ENCODE results near the gene NAALADL1.

Gene NAALADL1

DNA sequence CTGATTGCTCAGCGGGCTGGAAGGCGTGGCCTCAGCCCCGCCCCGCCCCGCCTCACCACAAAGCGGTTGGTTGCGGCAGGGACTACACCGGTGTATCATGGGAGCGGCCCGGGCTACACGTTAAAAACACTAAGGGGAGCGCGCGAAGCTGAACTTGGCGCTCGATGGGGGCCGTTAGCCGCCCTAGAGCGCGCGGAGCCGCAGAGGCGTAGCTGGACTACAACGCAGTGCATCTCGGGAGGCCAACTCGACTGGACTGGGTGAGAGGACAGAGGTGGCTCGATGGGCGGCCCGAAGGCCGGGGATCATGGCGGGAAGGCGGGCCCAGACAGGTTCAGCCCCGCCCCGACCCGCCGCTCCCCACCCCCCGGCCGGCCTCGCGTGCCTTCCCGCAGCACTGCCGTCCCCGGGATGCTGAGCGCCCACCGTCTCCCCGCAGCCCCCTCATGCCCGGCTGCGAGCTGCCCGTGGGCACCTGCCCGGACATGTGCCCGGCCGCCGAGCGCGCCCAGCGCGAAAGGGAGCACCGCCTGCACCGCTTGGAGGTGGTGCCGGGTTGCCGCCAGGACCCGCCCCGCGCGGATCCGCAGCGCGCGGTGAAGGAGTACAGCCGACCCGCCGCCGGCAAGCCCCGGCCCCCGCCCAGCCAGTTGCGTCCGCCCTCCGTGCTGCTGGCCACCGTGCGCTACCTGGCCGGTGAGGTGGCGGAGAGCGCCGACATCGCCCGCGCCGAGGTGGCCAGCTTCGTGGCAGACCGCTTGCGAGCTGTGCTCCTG, 17.3 kb downstream of the NAALADL1 start, which contains the start of gene SAC3D1:
SAC3D1 (plus strand) TSS at position 364 of the 776 bp plus-strand sequence; CDS start at position 447, 83 bp downstream.
- Histone ChIP-seq H3K4me3 (ENCODE audit: low read length) (peak within 1 kb of the TSS; percentile 78), H3K4me1 (ENCODE audit: low read length) (peaks cover 9% of the 10 kb centered on the region; the same call in 1 of the 2 replicates), H3K36me3 (replicated peaks; ENCODE audit: low read depth, low read length) (peaks cover 6% of the 10 kb centered on the region), H3K79me2 (ENCODE audit: low read length) (no peaks in the 10 kb centered on the region), H3K27me3 (ENCODE audit: low read depth, low read length) (no peaks in the 10 kb centered on the region), H4K20me1 (ENCODE audit: insufficient read depth, low read length) (no peaks in the 10 kb centered on the region), H3K9me3 (ENCODE audit: insufficient read depth, low read length) (no peaks in the 10 kb centered on the region), H3K4me2 (ENCODE audit: low read length) (peak within 1 kb of the TSS; percentile 79), H2AFZ (ENCODE audit: low read depth, low read length) (peak within 1 kb of the TSS; percentile 76), H3K27ac (ENCODE audit: low read length) (peak within 1 kb of the TSS; percentile 88), H3K9ac (ENCODE audit: low read length) (peak within 1 kb of the TSS; percentile 75)
- TF ChIP-seq, protein P1, sequence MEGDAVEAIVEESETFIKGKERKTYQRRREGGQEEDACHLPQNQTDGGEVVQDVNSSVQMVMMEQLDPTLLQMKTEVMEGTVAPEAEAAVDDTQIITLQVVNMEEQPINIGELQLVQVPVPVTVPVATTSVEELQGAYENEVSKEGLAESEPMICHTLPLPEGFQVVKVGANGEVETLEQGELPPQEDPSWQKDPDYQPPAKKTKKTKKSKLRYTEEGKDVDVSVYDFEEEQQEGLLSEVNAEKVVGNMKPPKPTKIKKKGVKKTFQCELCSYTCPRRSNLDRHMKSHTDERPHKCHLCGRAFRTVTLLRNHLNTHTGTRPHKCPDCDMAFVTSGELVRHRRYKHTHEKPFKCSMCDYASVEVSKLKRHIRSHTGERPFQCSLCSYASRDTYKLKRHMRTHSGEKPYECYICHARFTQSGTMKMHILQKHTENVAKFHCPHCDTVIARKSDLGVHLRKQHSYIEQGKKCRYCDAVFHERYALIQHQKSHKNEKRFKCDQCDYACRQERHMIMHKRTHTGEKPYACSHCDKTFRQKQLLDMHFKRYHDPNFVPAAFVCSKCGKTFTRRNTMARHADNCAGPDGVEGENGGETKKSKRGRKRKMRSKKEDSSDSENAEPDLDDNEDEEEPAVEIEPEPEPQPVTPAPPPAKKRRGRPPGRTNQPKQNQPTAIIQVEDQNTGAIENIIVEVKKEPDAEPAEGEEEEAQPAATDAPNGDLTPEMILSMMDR (IDR thresholded peaks at IDR 0.05; ENCODE audit: low read depth, low read length): no peak
- no peak for TF ChIP-seq EZH2phosphoT487 (IDR thresholded peaks at IDR 0.05; ENCODE audit: low read depth)

DNA sequence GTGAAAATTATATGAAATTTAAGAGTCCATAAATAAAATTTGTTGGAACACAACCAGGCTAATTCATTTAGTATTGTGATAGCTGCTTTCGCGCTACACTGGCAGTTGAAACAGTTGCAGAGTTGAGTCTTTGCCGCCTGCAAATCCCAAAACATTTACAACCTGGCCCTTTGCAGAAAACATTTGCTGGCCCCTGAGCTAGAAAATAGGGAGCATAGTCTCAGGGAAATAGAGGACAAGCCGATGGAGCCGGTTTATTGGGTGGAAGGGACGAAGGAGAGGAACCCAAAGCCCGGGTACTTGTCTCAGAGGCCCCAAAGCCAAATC, 17.9 kb downstream of the NAALADL1 start:
- peak overlapping the region; percentile 78 for H3K4me3 ChIP-seq (ENCODE audit: low read length)
- H3K36me3 ChIP-seq (replicated peaks; ENCODE audit: low read depth, low read length): peaks cover 6% of the 10 kb centered on the region

DNA sequence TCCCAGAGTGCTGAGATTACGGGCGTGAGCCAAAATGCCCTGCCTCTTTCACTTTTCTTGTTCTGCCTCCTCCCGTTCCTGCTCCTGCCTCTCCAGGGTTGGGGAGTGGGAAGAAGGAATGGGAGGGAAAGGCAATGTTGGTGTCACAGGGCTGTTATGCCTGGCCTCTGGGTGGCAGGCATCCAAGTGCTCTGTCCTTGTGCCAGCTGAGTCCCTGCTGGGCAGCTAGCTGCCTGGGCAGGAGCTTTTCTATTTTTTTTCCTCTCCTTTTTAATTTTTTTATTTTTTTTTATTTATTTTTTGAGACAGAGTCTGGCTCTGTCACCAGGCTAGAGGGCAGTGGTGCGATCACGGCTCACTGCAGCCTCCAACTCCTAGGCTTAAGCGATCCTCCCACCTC, 21.4 kb downstream of the NAALADL1 start:
- Histone ChIP-seq H3K9ac (ENCODE audit: low read length) (no peak overlapping the region), H3K4me3 (ENCODE audit: low read length) (no peak overlapping the region), H3K9me3 (ENCODE audit: insufficient read depth, low read length) (no peaks in the 10 kb centered on the region)

More for the DNA sequence above, 17.9 kb downstream of the NAALADL1 start:
- Histone ChIP-seq H2AFZ (ENCODE audit: low read depth, low read length) (peak overlapping the region; percentile 76), H3K9me3 (ENCODE audit: insufficient read depth, low read length) (no peaks in the 10 kb centered on the region), H3K9ac (ENCODE audit: low read length) (peak overlapping the region; percentile 75), H3K4me2 (ENCODE audit: low read length) (peak overlapping the region; percentile 79), H3K27me3 (ENCODE audit: low read depth, low read length) (no peaks in the 10 kb centered on the region), H3K4me1 (ENCODE audit: low read length) (peaks cover 9% of the 10 kb centered on the region; the same call in 1 of the 2 replicates), H3K79me2 (ENCODE audit: low read length) (no peaks in the 10 kb centered on the region), H4K20me1 (ENCODE audit: insufficient read depth, low read length) (no peaks in the 10 kb centered on the region), H3K27ac (ENCODE audit: low read length) (peak overlapping the region; percentile 88)
- TF ChIP-seq, protein P1 (IDR thresholded peaks at IDR 0.05; ENCODE audit: low read depth, low read length): no peak
- no peak for TF ChIP-seq EZH2phosphoT487 (IDR thresholded peaks at IDR 0.05; ENCODE audit: low read depth)

DNA sequence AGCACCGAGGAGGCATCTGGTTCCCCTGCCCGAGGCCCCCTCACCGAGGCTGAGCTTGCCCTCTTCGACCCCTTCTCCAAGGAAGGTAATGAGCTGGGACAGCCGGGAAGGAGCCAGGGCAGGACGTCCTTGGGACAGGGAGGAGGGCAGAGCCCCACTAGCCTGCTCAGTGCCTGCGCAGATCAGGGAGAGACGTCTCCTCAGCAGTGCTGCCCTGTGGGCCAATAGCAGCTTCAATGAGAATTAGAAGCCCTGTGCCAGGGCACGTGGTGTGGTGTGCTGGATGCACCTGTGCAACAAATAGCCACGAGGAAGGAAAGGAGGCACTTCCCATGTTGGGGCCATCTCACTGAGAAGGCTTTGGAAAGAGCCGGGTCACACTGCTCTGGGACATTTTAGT, 22.8 kb downstream of the NAALADL1 start:
- TF ChIP-seq, protein P1 (IDR thresholded peaks at IDR 0.05; ENCODE audit: low read depth, low read length): no peak
- no peak for TF ChIP-seq EZH2phosphoT487 (IDR thresholded peaks at IDR 0.05; ENCODE audit: low read depth)
- H3K4me1 ChIP-seq (ENCODE audit: low read length): peaks cover 6% of the 10 kb centered on the region; the same call in 1 of the 2 replicates
- H3K36me3 ChIP-seq (replicated peaks; ENCODE audit: low read depth, low read length): no peaks in the 10 kb centered on the region
- no peaks in the 10 kb centered on the region for H3K79me2 ChIP-seq (ENCODE audit: low read length)
- H2AFZ ChIP-seq (ENCODE audit: low read depth, low read length): no peak overlapping the region
- H3K4me3 ChIP-seq (ENCODE audit: low read length): no peak overlapping the region
- no peak overlapping the region for H3K27ac ChIP-seq (ENCODE audit: low read length)
- no peaks in the 10 kb centered on the region for H3K9me3 ChIP-seq (ENCODE audit: insufficient read depth, low read length)
- H3K9ac ChIP-seq (ENCODE audit: low read length): no peak overlapping the region
- H4K20me1 ChIP-seq (ENCODE audit: insufficient read depth, low read length): no peaks in the 10 kb centered on the region
- no peak overlapping the region for H3K4me2 ChIP-seq (ENCODE audit: low read length)
- no peaks in the 10 kb centered on the region for H3K27me3 ChIP-seq (ENCODE audit: low read depth, low read length)

More for the DNA sequence above, 21.4 kb downstream of the NAALADL1 start:
- Histone ChIP-seq H3K79me2 (ENCODE audit: low read length) (no peaks in the 10 kb centered on the region), H3K36me3 (replicated peaks; ENCODE audit: low read depth, low read length) (no peaks in the 10 kb centered on the region), H3K4me2 (ENCODE audit: low read length) (no peak overlapping the region), H3K27ac (ENCODE audit: low read length) (no peak overlapping the region), H2AFZ (ENCODE audit: low read depth, low read length) (no peak overlapping the region), H4K20me1 (ENCODE audit: insufficient read depth, low read length) (no peaks in the 10 kb centered on the region), H3K4me1 (ENCODE audit: low read length) (peaks cover 9% of the 10 kb centered on the region; the same call in 1 of the 2 replicates), H3K27me3 (ENCODE audit: low read depth, low read length) (no peaks in the 10 kb centered on the region)
- TF ChIP-seq EZH2phosphoT487 (IDR thresholded peaks at IDR 0.05; ENCODE audit: low read depth): no peak
- TF ChIP-seq, protein P1 (IDR thresholded peaks at IDR 0.05; ENCODE audit: low read depth, low read length): no peak

Measured in OCI-LY3 (cell line).